Gastrocnemius medialis (tissue), 4 donors: Measurements from ENCODE around the gene ITIH1.

ENCODE experiments used
- POLR2A ChIP-seq, 2 donors: fragments of 450-650 bp; IDR thresholded peaks; one replicate each; pipeline ENCODE4 v1.6.1; 2017; ENCODE audit warnings: antibody characterized with exemption in 2 of 2, mild to moderate bottlenecking in 2 of 2, moderate library complexity in 2 of 2
- TF ChIP-seq, protein P1 (sequence below), 5 experiments: fragments of 450-650 bp in 3 of 5; fragments of 200-600 bp in 2 of 5; sonication (generic) in 2 of 5; IDR thresholded peaks in 4 of 5; conservative IDR thresholded peaks in 1 of 5; 1 replicate in 4 of 5; 2 replicates in 1 of 5; pipeline ENCODE4 v1.5.1; 2016 to 2019; ENCODE audit warnings: antibody characterized with exemption in 5 of 5, mild to moderate bottlenecking in 3 of 5, moderate library complexity in 3 of 5

DNA sequence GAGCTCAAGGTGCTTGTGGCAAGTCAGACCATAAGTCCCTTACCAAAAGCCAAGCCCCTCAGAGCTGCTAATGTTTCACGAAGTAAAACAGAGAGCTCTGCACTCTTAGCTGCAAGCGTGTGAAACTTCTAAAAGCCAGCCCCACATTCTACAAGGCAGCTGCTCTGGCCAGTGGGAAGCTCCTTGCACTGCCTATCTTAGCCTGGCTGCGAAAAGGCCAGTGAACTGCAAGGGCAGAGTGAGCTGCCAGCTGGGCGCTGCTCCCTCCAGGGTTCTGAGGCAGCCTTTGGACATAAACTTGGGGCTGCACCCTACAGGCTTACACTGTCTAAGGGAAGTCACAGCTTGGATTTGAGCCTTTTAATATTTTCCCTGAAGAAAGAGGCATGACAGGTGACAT, 59.6 kb downstream of the ITIH1 start:
- TF ChIP-seq, protein P1, sequence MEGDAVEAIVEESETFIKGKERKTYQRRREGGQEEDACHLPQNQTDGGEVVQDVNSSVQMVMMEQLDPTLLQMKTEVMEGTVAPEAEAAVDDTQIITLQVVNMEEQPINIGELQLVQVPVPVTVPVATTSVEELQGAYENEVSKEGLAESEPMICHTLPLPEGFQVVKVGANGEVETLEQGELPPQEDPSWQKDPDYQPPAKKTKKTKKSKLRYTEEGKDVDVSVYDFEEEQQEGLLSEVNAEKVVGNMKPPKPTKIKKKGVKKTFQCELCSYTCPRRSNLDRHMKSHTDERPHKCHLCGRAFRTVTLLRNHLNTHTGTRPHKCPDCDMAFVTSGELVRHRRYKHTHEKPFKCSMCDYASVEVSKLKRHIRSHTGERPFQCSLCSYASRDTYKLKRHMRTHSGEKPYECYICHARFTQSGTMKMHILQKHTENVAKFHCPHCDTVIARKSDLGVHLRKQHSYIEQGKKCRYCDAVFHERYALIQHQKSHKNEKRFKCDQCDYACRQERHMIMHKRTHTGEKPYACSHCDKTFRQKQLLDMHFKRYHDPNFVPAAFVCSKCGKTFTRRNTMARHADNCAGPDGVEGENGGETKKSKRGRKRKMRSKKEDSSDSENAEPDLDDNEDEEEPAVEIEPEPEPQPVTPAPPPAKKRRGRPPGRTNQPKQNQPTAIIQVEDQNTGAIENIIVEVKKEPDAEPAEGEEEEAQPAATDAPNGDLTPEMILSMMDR (IDR thresholded peaks at IDR 0.05 in 4 of 5, conservative IDR thresholded peaks at IDR 0.05 in 1 of 5) = no peak
- no peak for TF ChIP-seq POLR2A (IDR thresholded peaks at IDR 0.05)
